H9 (cell line): Measurements from ENCODE around the gene STK24. TPM values are rescaled to one million over a fixed set of nuclear protein-coding genes. Genes with fewer than 3 reads are reported as not detected.

Source experiments
- DNase-seq: peaks from one replicate; pipeline ENCODE4 v3.0.0-alpha.2; 2017
- H2AFZ ChIP-seq: one replicate; pipeline ENCODE4 v1.6.1; 2013; ENCODE audit warnings: mild to moderate bottlenecking, low read length, control low read depth, moderate library complexity
- H2AK5ac ChIP-seq: 2 replicates; pipeline ENCODE4 v1.6.1; 2013; ENCODE audit warnings: low read length, control low read depth, mixed read lengths; ENCODE audit not compliant: insufficient read length
- H2BK120ac ChIP-seq: one replicate; pipeline ENCODE4 v1.6.1; 2013; ENCODE audit warnings: low read depth, mild to moderate bottlenecking, low read length, control low read depth, inconsistent platforms; ENCODE audit not compliant: poor library complexity, severe bottlenecking
- H2BK12ac ChIP-seq: 2 replicates; pipeline ENCODE4 v1.6.1; 2013; ENCODE audit warnings: low read length, control low read depth, mixed read lengths, low read depth; ENCODE audit not compliant: insufficient read length
- H2BK15ac ChIP-seq: 2 replicates; pipeline ENCODE4 v1.6.1; 2013; ENCODE audit warnings: low read depth, low read length, control low read depth
- H2BK20ac ChIP-seq: one replicate; pipeline ENCODE4 v1.6.1; 2013; ENCODE audit warnings: low read depth, mild to moderate bottlenecking, low read length, control low read depth, inconsistent platforms; ENCODE audit not compliant: poor library complexity, severe bottlenecking
- H2BK5ac ChIP-seq: 2 replicates; pipeline ENCODE4 v1.6.1; 2013; ENCODE audit warnings: low read length, control low read depth, mixed read lengths; ENCODE audit not compliant: insufficient read length
- H3K14ac ChIP-seq: 2 replicates; pipeline ENCODE4 v1.6.1; 2013; ENCODE audit warnings: low read length, control low read depth; ENCODE audit not compliant: insufficient read depth
- H3K18ac ChIP-seq: 2 replicates; pipeline ENCODE4 v1.6.1; 2013; ENCODE audit warnings: low read depth, mild to moderate bottlenecking, mixed read lengths, low read length, control low read depth; ENCODE audit not compliant: insufficient read length
- H3K23ac ChIP-seq: 2 replicates; pipeline ENCODE4 v1.6.1; 2013; ENCODE audit warnings: low read length, control low read depth, mixed read lengths, low read depth; ENCODE audit not compliant: insufficient read length
- H3K23me2 ChIP-seq: 2 replicates; pipeline ENCODE4 v1.6.1; 2013; ENCODE audit warnings: low read depth, mild to moderate bottlenecking, mixed read lengths, low read length, control low read depth; ENCODE audit not compliant: insufficient read length, poor library complexity, severe bottlenecking
- H3K27ac ChIP-seq: 2 replicates; pipeline ENCODE4 v1.5.1; 2013; ENCODE audit warnings: low read length, control low read depth, mixed read lengths, low read depth; ENCODE audit not compliant: insufficient read length
- H3K27me3 ChIP-seq: 2 replicates; pipeline ENCODE4 v1.6.1; 2013; ENCODE audit warnings: low read length, control low read depth, inconsistent platforms; ENCODE audit not compliant: insufficient read depth
- H3K4ac ChIP-seq: 2 replicates; pipeline ENCODE4 v1.6.1; 2013; ENCODE audit warnings: low read depth, mild to moderate bottlenecking, control low read depth, inconsistent platforms, low read length, moderate library complexity
- H3K4me1 ChIP-seq: 2 replicates; pipeline ENCODE4 v1.6.1; 2013; ENCODE audit warnings: low read length, control low read depth, inconsistent platforms; ENCODE audit not compliant: insufficient read depth
- H3K4me2 ChIP-seq: 2 replicates; pipeline ENCODE4 v1.6.1; 2013; ENCODE audit warnings: low read length, control low read depth, mixed read lengths; ENCODE audit not compliant: insufficient read length, insufficient read depth
- H3K56ac ChIP-seq: 2 replicates; pipeline ENCODE4 v1.6.1; 2013; ENCODE audit warnings: low read depth, mild to moderate bottlenecking, mixed read lengths, low read length, control low read depth; ENCODE audit not compliant: insufficient read length
- H3K79me1 ChIP-seq: 2 replicates; pipeline ENCODE4 v1.6.1; 2013; ENCODE audit warnings: low read depth, mild to moderate bottlenecking, moderate library complexity, low read length, control low read depth, inconsistent platforms; ENCODE audit not compliant: insufficient read depth, poor library complexity, severe bottlenecking
- H3K79me2 ChIP-seq: 2 replicates; pipeline ENCODE4 v1.6.1; 2013; ENCODE audit warnings: low read length, control low read depth, inconsistent platforms; ENCODE audit not compliant: insufficient read depth
- H3K9ac ChIP-seq: 2 replicates; pipeline ENCODE4 v1.6.1; 2013; ENCODE audit warnings: low read length, control low read depth, mixed read lengths; ENCODE audit not compliant: insufficient read length; ENCODE audit errors: extremely low read depth
- H3K9me3 ChIP-seq: one replicate; pipeline ENCODE4 v1.6.1; 2013; ENCODE audit warnings: low read depth, low read length, inconsistent platforms; ENCODE audit not compliant: control insufficient read depth
- H3T11ph ChIP-seq: one replicate; pipeline ENCODE4 v1.6.1; 2013; ENCODE audit warnings: mild to moderate bottlenecking, low read length, control low read depth, inconsistent platforms
- H4K20me1 ChIP-seq: one replicate; pipeline ENCODE4 v1.6.1; 2013; ENCODE audit not compliant: control insufficient read depth, insufficient read length, insufficient read depth
- H4K5ac ChIP-seq: 2 replicates; pipeline ENCODE4 v1.6.1; 2013; ENCODE audit warnings: low read depth, mild to moderate bottlenecking, mixed read lengths, low read length, control low read depth; ENCODE audit not compliant: insufficient read length
- H4K8ac ChIP-seq: replicated peaks from 2 replicates; pipeline ENCODE4 v1.6.1; 2013; ENCODE audit warnings: low read length, control low read depth, mixed read lengths, low read depth; ENCODE audit not compliant: insufficient read length
- H4K91ac ChIP-seq: 2 replicates; pipeline ENCODE4 v1.6.1; 2013; ENCODE audit warnings: low read depth, mild to moderate bottlenecking, moderate library complexity, mixed read lengths, low read length, control low read depth; ENCODE audit not compliant: insufficient read length
- H3K27ac Mint-ChIP-seq, 3 experiments: 2 replicates in 2 of 3; 3 replicates in 1 of 3; pipeline ENCODE4 v1.8.0; 2020 to 2021; ENCODE audit warnings: mixed read lengths in 3 of 3, mild to moderate bottlenecking in 1 of 3, moderate library complexity in 1 of 3
- H3K27me3 Mint-ChIP-seq: 2 replicates; pipeline ENCODE4 v1.8.0; 2021; ENCODE audit warnings: low read depth, mild to moderate bottlenecking, moderate library complexity, mixed read lengths
- H3K36me3 Mint-ChIP-seq, 3 experiments: 2 replicates in 2 of 3; 3 replicates in 1 of 3; pipeline ENCODE4 v1.8.0; 2020 to 2021; ENCODE audit warnings: low read depth in 3 of 3, mixed read lengths in 3 of 3; ENCODE audit not compliant: insufficient read depth in 1 of 3
- H3K4me1 Mint-ChIP-seq, 2 experiments: 2 replicates each; pipeline ENCODE4 v1.8.0; 2020; ENCODE audit warnings: mixed read lengths in 2 of 2
- H3K4me3 Mint-ChIP-seq, 2 experiments: 2 replicates in 1 of 2; 3 replicates in 1 of 2; pipeline ENCODE4 v1.8.0; 2020 to 2021; ENCODE audit warnings: mild to moderate bottlenecking in 2 of 2, mixed read lengths in 2 of 2, moderate library complexity in 1 of 2
- H3K9me3 Mint-ChIP-seq, 2 experiments: 2 replicates in 1 of 2; 3 replicates in 1 of 2; pipeline ENCODE4 v1.8.0; 2020; ENCODE audit warnings: mild to moderate bottlenecking in 2 of 2, mixed read lengths in 2 of 2, moderate library complexity in 1 of 2
- WGBS: extraction: QIAGEN DNeasy Blood & Tissue Kit; methylation state at CpG from one replicate; pipeline ENCODE4 v1.1.7; 2013; ENCODE audit warnings: missing lambda C conversion rate, low lambda C conversion rate, mixed read lengths; ENCODE audit not compliant: insufficient read length; ENCODE audit errors: extremely low coverage; 5-methylcytosine and 5-hydroxymethylcytosine counted together
- total RNA-seq: library from RNA; stranded (reverse); gene quantifications from 2 replicates; pipeline ENCODE4 v1.2.1, GENCODE V29; 2021
- TF ChIP-seq, protein P1 (sequence below): fragments of 200-600 bp; sonication (generic); conservative IDR thresholded peaks from 3 replicates; pipeline ENCODE4 v1.8.0; 2021; ENCODE audit warnings: antibody characterized with exemption, mild to moderate bottlenecking

The STK24 gene
- total RNA-seq, 1 experiment from 2014 or later, result 134 TPM

GRCh38 chr13:98536729-98537128, 40.2 kb downstream of the STK24 start:
- Mint-ChIP-seq H3K36me3 (peaks cover 2 to 9% (median 9%) of the 10 kb centered on the region in 3 experiments; a peak in 3 of 7 replicates), H3K27ac (peak overlapping the region; percentile 11 to 83 (median 49); a peak in 5 of 7 replicates), H3K4me3 (peak overlapping the region in 1 of 2 experiments; percentile 10; a peak in 1 of 5 replicates), H3K4me1 (peaks cover 51 to 63% of the 10 kb centered on the region in 2 experiments), H3K27me3 (no peaks in the 10 kb centered on the region), H3K9me3 (no peaks in the 10 kb centered on the region)
- no peaks in the 10 kb centered on the region; the same call in 1 of the 2 replicates for H3K4me1 ChIP-seq
- no peak overlapping the region for H3K27ac ChIP-seq
- TF ChIP-seq, protein P1, sequence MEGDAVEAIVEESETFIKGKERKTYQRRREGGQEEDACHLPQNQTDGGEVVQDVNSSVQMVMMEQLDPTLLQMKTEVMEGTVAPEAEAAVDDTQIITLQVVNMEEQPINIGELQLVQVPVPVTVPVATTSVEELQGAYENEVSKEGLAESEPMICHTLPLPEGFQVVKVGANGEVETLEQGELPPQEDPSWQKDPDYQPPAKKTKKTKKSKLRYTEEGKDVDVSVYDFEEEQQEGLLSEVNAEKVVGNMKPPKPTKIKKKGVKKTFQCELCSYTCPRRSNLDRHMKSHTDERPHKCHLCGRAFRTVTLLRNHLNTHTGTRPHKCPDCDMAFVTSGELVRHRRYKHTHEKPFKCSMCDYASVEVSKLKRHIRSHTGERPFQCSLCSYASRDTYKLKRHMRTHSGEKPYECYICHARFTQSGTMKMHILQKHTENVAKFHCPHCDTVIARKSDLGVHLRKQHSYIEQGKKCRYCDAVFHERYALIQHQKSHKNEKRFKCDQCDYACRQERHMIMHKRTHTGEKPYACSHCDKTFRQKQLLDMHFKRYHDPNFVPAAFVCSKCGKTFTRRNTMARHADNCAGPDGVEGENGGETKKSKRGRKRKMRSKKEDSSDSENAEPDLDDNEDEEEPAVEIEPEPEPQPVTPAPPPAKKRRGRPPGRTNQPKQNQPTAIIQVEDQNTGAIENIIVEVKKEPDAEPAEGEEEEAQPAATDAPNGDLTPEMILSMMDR, result no peak
- no peak overlapping the region for H3K23ac ChIP-seq
- no peak overlapping the region for H2BK15ac ChIP-seq
- no peak overlapping the region for H2BK20ac ChIP-seq
- no peaks in the 10 kb centered on the region for H3K27me3 ChIP-seq
- no peaks in the 10 kb centered on the region for H4K20me1 ChIP-seq
- WGBS, result no CpG with 5 or more reads among the region's 14 CpGs
- H3K18ac ChIP-seq, result no peak overlapping the region
- H2BK120ac ChIP-seq, result no peak overlapping the region
- H3K79me2 ChIP-seq, result peaks cover 63% of the 10 kb centered on the region
- H3K4ac ChIP-seq, result no peak overlapping the region
- H3K9me3 ChIP-seq, result no peaks in the 10 kb centered on the region
- no peak overlapping the region for H4K8ac ChIP-seq
- no peak overlapping the region for H2AFZ ChIP-seq
- no peak overlapping the region for H3K9ac ChIP-seq
- H3K79me1 ChIP-seq, result peaks cover 15% of the 10 kb centered on the region
- H4K5ac ChIP-seq, result no peak overlapping the region
- H3T11ph ChIP-seq, result no peak overlapping the region
- no peak for DNase-seq
- H3K14ac ChIP-seq, result peak overlapping the region; percentile 37; the same call in 1 of the 2 replicates
- H4K91ac ChIP-seq, result no peak overlapping the region
- H2AK5ac ChIP-seq, result no peak overlapping the region
- H2BK12ac ChIP-seq, result no peak overlapping the region
- no peak overlapping the region for H3K56ac ChIP-seq
- no peak overlapping the region for H3K4me2 ChIP-seq
- H2BK5ac ChIP-seq, result no peak overlapping the region
- no peaks in the 10 kb centered on the region for H3K23me2 ChIP-seq
